Gastrocnemius medialis (tissue), 4 donors: Measurements from ENCODE around the gene CCDC180. TPM values are rescaled to one million over a fixed set of nuclear protein-coding genes. Genes with fewer than 3 reads are reported as not detected.

ENCODE experiments used
- ATAC-seq, 2 donors: fragments of 150-250 bp; one replicate each; pipeline ENCODE4 v1.9.1; 2016
- DNase-seq, 2 donors: peaks; one replicate each; pipeline ENCODE4 v3.0.0-alpha.2; 2019
- H3K27ac ChIP-seq, 4 donors: fragments of 200-600 bp; sonication (generic); 1 replicate in 1 of 4; 2 replicates in 3 of 4; pipeline ENCODE4 v1.5.1; 2016 to 2018; ENCODE audit warnings: mild to moderate bottlenecking in 2 of 4, moderate library complexity in 1 of 4
- H3K27me3 ChIP-seq, 3 donors: fragments of 200-600 bp; sonication (generic) in 2 of 3; 1 replicate in 1 of 3; 2 replicates in 2 of 3; pipeline versions ENCODE4 v1.5.1 to v1.6.0; 2016 to 2019; ENCODE audit warnings: mild to moderate bottlenecking in 1 of 3, moderate library complexity in 1 of 3
- H3K36me3 ChIP-seq, 2 donors: fragments of 200-600 bp; sonication (generic) in 1 of 2; one replicate each; pipeline ENCODE4 v1.5.1; 2017 to 2018
- H3K4me1 ChIP-seq, 2 donors: fragments of 200-600 bp; sonication (generic) in 1 of 2; one replicate each; pipeline ENCODE4 v1.5.1; 2016 to 2017; ENCODE audit warnings: mild to moderate bottlenecking in 2 of 2
- H3K4me3 ChIP-seq, 4 donors: fragments of 200-600 bp; sonication (generic) in 3 of 4; 1 replicate in 1 of 4; 2 replicates in 3 of 4; pipeline ENCODE4 v1.5.1; 2016 to 2019; ENCODE audit warnings: mild to moderate bottlenecking in 2 of 4
- H3K9me3 ChIP-seq, 3 donors: fragments of 200-600 bp; sonication (generic) in 2 of 3; 1 replicate in 1 of 3; 2 replicates in 2 of 3; pipeline ENCODE4 v1.5.1; 2016 to 2019
- POLR2A ChIP-seq, 2 donors: fragments of 450-650 bp; IDR thresholded peaks; one replicate each; pipeline ENCODE4 v1.6.1; 2017; ENCODE audit warnings: antibody characterized with exemption in 2 of 2, mild to moderate bottlenecking in 2 of 2, moderate library complexity in 2 of 2
- in situ Hi-C, 4 donors: fragments of 200-750 bp; cut with MboI; loops; one replicate each; pipeline versions ENCODE4 v1.15.0 to v1.8.0; 2017; ENCODE audit warnings: low sequenced_read_pairs in 4 of 4
- intact Hi-C: fragments of 100-400 bp; cut with DNase I; formaldehyde crosslinking; loops from one replicate; pipeline ENCODE4 v1.15.1; 2023; ENCODE audit warnings: low total_unique reads
- total RNA-seq, 4 donors: library from RNA; depleted of rRNA; stranded (reverse); fragments of >200 nt; gene quantifications; one replicate each; pipeline versions ENCODE4 v1.1.0 to v1.2.3, GENCODE V29; 2016
- TF ChIP-seq, protein P1 (sequence below), 5 experiments: fragments of 450-650 bp in 3 of 5; fragments of 200-600 bp in 2 of 5; sonication (generic) in 2 of 5; IDR thresholded peaks in 4 of 5; conservative IDR thresholded peaks in 1 of 5; 1 replicate in 4 of 5; 2 replicates in 1 of 5; pipeline ENCODE4 v1.5.1; 2016 to 2019; ENCODE audit warnings: antibody characterized with exemption in 5 of 5, mild to moderate bottlenecking in 3 of 5, moderate library complexity in 3 of 5

The CCDC180 gene
- total RNA-seq, 4 donors from 2014 or later = 0.24 to 2.7 (median 1.9) TPM

DNA sequence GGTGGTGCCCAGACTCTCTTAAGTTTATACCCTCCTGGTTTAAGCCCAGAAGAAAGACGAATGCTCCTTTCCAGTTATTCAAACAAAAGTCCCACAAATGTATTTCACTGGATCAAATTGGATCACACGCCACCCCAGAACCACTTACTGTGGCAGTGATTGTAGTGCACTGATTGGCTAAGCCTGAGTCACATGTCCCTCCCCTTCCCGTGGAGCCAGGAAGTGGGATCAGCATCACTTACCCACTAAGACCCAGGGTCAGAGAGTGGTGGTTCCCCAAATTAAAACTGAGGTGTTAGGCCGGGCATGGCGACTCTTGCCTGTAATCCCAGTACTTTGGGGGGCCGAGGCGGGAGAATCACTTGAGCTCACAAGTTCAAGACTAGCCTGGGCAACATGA lies 29.5 kb upstream of the CCDC180 start:
- H3K27ac ChIP-seq = no peak overlapping the region
- DNase-seq (no peak), ATAC-seq (no peak)
- peaks cover 0 to 32% of the 10 kb centered on the region in 2 donors for H3K36me3 ChIP-seq
- H3K4me3 ChIP-seq = no peak overlapping the region
- H3K27me3 ChIP-seq = no peaks in the 10 kb centered on the region
- intact Hi-C loops (no loop called here), in situ Hi-C loops (no loop called here)
- H3K4me1 ChIP-seq = no peaks in the 10 kb centered on the region
- no peaks in the 10 kb centered on the region for H3K9me3 ChIP-seq
- TF ChIP-seq, protein P1, sequence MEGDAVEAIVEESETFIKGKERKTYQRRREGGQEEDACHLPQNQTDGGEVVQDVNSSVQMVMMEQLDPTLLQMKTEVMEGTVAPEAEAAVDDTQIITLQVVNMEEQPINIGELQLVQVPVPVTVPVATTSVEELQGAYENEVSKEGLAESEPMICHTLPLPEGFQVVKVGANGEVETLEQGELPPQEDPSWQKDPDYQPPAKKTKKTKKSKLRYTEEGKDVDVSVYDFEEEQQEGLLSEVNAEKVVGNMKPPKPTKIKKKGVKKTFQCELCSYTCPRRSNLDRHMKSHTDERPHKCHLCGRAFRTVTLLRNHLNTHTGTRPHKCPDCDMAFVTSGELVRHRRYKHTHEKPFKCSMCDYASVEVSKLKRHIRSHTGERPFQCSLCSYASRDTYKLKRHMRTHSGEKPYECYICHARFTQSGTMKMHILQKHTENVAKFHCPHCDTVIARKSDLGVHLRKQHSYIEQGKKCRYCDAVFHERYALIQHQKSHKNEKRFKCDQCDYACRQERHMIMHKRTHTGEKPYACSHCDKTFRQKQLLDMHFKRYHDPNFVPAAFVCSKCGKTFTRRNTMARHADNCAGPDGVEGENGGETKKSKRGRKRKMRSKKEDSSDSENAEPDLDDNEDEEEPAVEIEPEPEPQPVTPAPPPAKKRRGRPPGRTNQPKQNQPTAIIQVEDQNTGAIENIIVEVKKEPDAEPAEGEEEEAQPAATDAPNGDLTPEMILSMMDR (IDR thresholded peaks at IDR 0.05 in 4 of 5, conservative IDR thresholded peaks at IDR 0.05 in 1 of 5) = no peak
- no peak for TF ChIP-seq POLR2A (IDR thresholded peaks at IDR 0.05)

DNA sequence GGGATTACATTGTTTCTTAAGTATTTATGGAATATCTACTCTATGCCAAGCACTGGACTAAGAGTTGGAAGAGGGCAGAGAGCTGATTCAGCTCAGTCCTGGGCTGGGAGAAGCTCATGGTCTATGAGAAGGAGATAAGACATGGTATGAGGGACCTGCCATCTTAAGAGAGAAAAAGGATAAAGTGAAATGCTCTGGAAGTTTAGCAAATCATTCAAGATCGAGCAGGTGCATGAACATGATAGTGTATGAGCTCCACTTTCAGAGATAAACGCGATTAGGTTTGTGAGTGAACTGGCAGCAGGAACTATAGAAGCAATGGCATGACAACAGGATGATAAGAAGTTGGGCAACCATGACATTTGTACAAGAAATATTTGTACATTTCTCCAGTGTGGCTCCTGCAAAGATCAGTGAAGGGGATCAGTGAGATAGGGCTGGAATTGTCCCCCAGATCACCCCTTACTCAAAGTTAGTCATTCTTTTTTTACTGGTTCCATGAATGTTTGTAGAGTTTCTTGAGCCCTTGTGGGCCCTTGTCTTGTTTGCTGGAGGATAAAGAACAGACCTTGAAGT lies 26.6 kb upstream of the CCDC180 start:
- H3K4me3 ChIP-seq = no peak overlapping the region
- no peaks in the 10 kb centered on the region for H3K9me3 ChIP-seq
- intact Hi-C loops (no loop called here), in situ Hi-C loops (no loop called here)
- no peaks in the 10 kb centered on the region for H3K27me3 ChIP-seq
- ATAC-seq = no peak
- H3K4me1 ChIP-seq = no peaks in the 10 kb centered on the region
- no peak overlapping the region for H3K27ac ChIP-seq
- TF ChIP-seq, protein P1 (IDR thresholded peaks at IDR 0.05 in 4 of 5, conservative IDR thresholded peaks at IDR 0.05 in 1 of 5) = no peak
- no peak for TF ChIP-seq POLR2A (IDR thresholded peaks at IDR 0.05)
- H3K36me3 ChIP-seq = peaks cover 0 to 32% of the 10 kb centered on the region in 2 donors
- DNase-seq = no peak

DNA sequence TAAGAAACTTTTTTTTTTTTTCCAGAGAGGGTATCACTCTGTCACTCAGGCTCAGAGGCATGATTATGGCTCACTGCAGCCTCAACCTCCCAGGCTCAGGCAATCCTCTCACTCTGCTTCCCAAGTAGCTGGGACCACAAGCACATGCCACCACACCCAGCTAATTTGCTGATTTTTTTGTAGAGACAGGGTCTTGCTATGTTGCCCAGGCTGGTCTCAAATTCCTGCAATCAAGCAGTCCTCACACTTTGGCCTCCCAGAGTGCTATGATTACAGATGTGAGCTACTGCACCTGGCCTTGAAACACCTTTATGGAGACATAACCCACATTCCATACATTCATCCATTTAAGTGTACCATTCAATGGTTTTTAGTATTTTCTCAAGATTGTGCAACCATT lies 23.7 kb upstream of the CCDC180 start:
- no peak for TF ChIP-seq POLR2A (IDR thresholded peaks at IDR 0.05)
- TF ChIP-seq, protein P1 (IDR thresholded peaks at IDR 0.05 in 4 of 5, conservative IDR thresholded peaks at IDR 0.05 in 1 of 5) = no peak
- ATAC-seq = no peak
- no peak overlapping the region for H3K4me3 ChIP-seq
- H3K27me3 ChIP-seq = no peaks in the 10 kb centered on the region
- H3K9me3 ChIP-seq = no peaks in the 10 kb centered on the region
- in situ Hi-C loops = no loop called here
- H3K27ac ChIP-seq = no peak overlapping the region
- no peaks in the 10 kb centered on the region for H3K4me1 ChIP-seq
- no peak for DNase-seq
- H3K36me3 ChIP-seq = peaks cover 0 to 34% of the 10 kb centered on the region in 2 donors
- intact Hi-C loops = no loop called here

DNA sequence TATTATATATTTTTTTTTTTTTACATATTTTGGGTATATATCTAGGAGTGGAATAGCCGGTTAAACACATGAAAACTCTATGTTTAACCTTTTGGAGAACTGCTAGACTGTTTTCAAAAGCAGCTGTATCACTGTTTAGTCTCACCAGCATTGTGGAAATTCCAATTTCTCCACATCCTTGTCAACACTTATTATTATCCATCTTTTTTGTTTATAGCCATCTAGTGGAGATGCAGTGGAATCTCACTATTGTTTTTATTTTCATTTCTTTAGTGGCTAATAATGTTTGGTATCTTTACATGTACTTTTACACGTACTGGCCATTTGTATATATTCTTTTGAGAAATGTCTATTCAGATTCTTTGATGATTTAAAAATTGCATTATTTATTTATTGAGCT lies 22.7 kb upstream of the CCDC180 start:
- H3K9me3 ChIP-seq = no peaks in the 10 kb centered on the region
- H3K4me1 ChIP-seq = no peaks in the 10 kb centered on the region
- H3K27me3 ChIP-seq = no peaks in the 10 kb centered on the region
- intact Hi-C loops (no loop called here), in situ Hi-C loops (no loop called here)
- no peak for DNase-seq
- peaks cover 0 to 30% of the 10 kb centered on the region in 2 donors for H3K36me3 ChIP-seq
- no peak overlapping the region for H3K27ac ChIP-seq
- TF ChIP-seq, protein P1 (IDR thresholded peaks at IDR 0.05 in 4 of 5, conservative IDR thresholded peaks at IDR 0.05 in 1 of 5) = no peak
- no peak for TF ChIP-seq POLR2A (IDR thresholded peaks at IDR 0.05)
- no peak for ATAC-seq
- H3K4me3 ChIP-seq = no peak overlapping the region

DNA sequence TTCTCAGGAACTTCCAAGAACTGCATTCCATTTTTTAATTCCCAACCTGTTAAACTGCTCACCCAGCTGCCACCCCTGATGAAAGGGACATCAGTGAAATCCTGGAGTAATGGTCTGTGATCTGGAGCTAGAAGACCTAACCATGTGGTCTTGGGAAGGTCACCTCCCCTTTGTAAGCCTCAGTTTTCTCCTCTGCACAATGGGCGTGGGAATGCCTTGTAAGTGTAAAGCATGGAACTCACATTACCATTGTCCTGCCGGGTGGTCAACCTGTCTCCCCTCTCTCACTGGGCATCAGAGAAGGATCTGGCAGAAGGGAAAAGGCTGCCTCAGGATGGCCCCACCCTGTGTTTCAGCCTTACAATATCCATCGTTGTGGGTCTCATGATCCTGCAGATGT lies 15.3 kb upstream of the CCDC180 start:
- intact Hi-C loops = no loop called here
- no peak overlapping the region for H3K4me3 ChIP-seq
- peaks cover 0 to 23% of the 10 kb centered on the region in 2 donors for H3K36me3 ChIP-seq
- H3K9me3 ChIP-seq = no peaks in the 10 kb centered on the region
- H3K27me3 ChIP-seq = no peaks in the 10 kb centered on the region
- DNase-seq = no peak
- in situ Hi-C loops = no loop called here
- ATAC-seq = no peak
- TF ChIP-seq, protein P1 (IDR thresholded peaks at IDR 0.05 in 4 of 5, conservative IDR thresholded peaks at IDR 0.05 in 1 of 5) = no peak
- no peak for TF ChIP-seq POLR2A (IDR thresholded peaks at IDR 0.05)
- H3K27ac ChIP-seq = no peak overlapping the region
- peaks cover 8 to 20% of the 10 kb centered on the region in 2 donors for H3K4me1 ChIP-seq
